AG10803 (cell line): ENCODE measurements around the gene ZMYM3.
A peak's percentile ranks its signal among the peaks of the same experiment; 100 is the strongest.
"Not testable (repeated sequence)": the region's sequence is repeated elsewhere in the genome, so short reads cannot be mapped to it uniquely, and the experiment has no call there.

Source experiments
- DNase-seq: peaks from one replicate; pipeline ENCODE4 v3.0.0; 2010; ENCODE audit warnings: low read depth
- H3K4me3 ChIP-seq: 2 replicates; pipeline ENCODE4 v1.5.1; 2011; ENCODE audit warnings: mild to moderate bottlenecking, low read length, control low read depth
- CTCF ChIP-seq: conservative IDR thresholded peaks from 2 replicates; pipeline ENCODE4 v1.5.1; 2011; ENCODE audit warnings: mild to moderate bottlenecking, low read length, control low read depth, inconsistent platforms

The ZMYM3 gene

DNA sequence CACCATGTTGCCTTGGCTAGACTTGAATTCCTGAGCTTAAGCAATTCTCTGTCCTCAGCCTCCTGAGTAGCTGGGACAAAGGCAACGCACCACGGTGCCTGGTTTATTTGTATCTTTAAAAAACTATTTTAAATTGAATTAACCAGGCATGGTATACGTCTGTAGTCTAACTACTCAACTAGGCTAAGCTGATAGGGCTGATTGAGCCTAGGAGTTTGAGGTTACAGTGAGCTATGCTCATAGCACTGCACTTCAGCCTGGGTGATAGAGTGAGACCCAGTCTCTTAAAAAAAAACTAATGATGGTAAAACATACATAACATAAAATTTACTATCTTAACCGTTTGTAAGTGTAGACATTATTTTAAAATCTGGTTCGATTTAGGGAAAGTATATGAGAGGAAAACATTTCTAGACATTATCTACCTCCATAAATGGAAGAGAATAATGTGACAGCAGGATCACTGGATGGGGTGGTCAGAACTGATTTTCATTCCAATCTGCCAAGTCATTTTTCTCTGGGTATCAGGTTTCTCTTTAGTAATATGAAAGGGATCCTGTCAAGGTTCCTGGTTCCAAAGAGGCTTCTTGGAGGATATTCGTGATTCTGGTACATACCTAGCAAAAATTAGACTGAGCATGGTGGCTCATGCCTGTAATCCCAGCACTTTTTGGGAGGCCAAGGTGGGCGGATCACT, 38.9 kb upstream of the ZMYM3 start:
- DNase-seq = peak; percentile 40
- H3K4me3 ChIP-seq = no peak overlapping the region
- no peak for TF ChIP-seq CTCF

- no peak overlapping the region for H3K4me3 ChIP-seq
- no peak for TF ChIP-seq CTCF
These were observed 37.4 kb upstream of the ZMYM3 start for GRCh38 chrX:71291381-71291780.

DNA sequence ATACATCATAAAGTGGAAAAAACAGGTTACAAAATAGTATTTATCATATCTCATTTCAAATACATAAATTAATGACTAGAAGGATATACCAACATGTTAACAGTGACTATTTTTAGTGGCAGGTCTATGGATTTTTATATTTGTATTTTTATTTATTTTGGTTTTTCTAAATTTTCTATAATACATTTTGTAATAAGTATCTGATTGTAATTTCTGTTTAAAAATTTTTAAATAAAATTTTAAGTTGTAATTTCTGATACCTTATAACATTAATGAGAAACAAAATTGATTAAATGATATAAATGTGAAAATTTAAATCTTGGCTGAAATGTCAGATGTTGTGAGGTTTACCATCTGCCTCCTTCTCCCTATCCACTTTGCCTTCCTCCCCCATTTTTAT, 32.0 kb upstream of the ZMYM3 start:
- TF ChIP-seq CTCF = no peak
- H3K4me3 ChIP-seq = peak overlapping the region; percentile 73
- DNase-seq = no peak

More at GRCh38 chrX:71291381-71291780, 37.4 kb upstream of the ZMYM3 start:
- peak; percentile 27 for DNase-seq

GRCh38 chrX:71283403-71284143, 29.6 kb upstream of the ZMYM3 start, which contains the start of gene NONO:
Gene NONO, plus strand, starts transcription at chrX:71283635. Its CDS starts 7,003 bp downstream, at chrX:71290638.
- DNase-seq = peak; percentile 99
- TF ChIP-seq CTCF = no peak
- peak within 1 kb of the TSS; percentile 73 for H3K4me3 ChIP-seq

DNA sequence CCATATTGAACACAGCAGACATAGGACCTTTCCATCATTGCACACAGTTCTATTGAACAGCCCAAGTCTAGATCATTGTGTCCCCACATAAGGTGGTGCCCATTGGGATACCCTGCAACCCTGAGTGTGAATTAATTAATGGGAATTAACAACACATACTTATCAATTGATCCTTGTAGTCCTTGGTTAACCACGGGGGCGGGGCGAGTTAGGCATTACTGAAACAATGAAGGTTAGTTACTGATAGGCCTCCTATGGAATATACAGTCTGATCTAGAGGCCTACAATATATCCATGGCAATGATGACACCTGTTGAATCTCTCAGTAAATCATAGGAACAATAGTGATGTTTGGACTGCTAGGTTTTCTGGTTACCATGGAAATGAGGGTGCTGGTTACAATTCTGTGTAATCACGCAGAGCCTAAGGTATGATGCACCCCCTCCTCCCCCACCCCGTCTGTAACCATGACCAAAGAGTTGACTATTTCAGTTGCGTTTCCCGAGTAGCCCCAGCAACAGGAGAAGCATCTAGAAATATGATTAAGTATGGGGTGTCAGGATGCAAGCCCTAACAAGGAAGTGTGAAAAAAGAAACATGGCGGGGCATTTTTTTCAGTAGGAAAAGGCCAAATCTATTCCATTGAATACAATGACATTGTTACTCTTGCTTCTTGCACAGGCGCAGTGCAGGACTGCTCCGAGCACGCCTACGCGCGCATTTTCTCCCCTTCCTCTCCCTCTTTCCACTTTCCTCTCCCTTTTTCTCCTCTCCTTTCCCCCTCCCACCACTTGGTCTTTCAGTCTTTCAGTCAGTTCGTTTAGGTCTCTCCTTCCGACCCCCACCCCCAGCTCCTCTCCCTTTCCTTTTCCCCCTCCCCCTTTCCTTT, 28.8 kb upstream of the ZMYM3 start:
- no peak for DNase-seq
- no peak for TF ChIP-seq CTCF
- peak overlapping the region; percentile 60 for H3K4me3 ChIP-seq

GRCh38 chrX:71281300-71281699, 27.4 kb upstream of the ZMYM3 start:
- not testable (repeated sequence) for DNase-seq, H3K4me3 ChIP-seq

DNA sequence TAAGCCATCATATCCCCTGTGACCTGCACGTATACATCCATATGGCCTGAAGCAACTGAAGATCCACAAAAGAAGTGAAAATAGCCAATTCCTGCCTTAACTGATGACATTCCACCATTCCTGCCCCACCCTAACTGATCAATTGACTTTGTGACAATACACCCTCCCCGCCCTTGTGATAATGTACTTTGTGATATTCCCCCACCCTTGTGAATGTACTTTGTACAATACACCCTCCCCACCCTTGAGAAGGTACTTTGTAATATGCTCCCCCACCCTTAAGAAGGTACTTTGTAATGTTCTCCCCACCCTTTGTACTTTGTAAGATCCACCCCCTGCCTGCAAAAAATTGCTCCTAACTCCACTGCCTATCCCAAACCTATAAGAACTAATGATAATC, 18.4 kb upstream of the ZMYM3 start:
- not testable (repeated sequence) for H3K4me3 ChIP-seq, DNase-seq
